ACHN (cell line): ENCODE results near the gene LSM4.
"Not testable (repeated sequence)": the region's sequence is repeated elsewhere in the genome, so short reads cannot be mapped to it uniquely, and the experiment has no call there.

ENCODE experiments used
- DNase-seq: peaks from one replicate; pipeline ENCODE4 v3.0.0-alpha.2; 2015
- in situ Hi-C: cut with HindIII; loops from 2 replicates; pipeline ENCODE4 v1.10.0; 2017; ENCODE audit warnings: low sequenced_read_pairs, low pct_ligation_motif_present, low pct_unique_long_range_greater_than_20kb

Gene LSM4

GRCh38 chr19:18322759-18323460, at the start of gene LSM4:
Gene LSM4 (minus strand): TSS chr19:18323076. CDS start chr19:18323020, 56 bp downstream.
- in situ Hi-C loops, result no loop called here

GRCh38 chr19:18368504-18369222, 45.8 kb upstream of the LSM4 start:
- in situ Hi-C loops, result no loop called here
- DNase-seq, result no peak

More at GRCh38 chr19:18322759-18323460, at the start of gene LSM4:
- peak; percentile 96 for DNase-seq

GRCh38 chr19:18366021-18366435, 43.2 kb upstream of the LSM4 start:
- in situ Hi-C loops, result no loop called here
- DNase-seq, result no peak

GRCh38 chr19:18364826-18365528, 42.1 kb upstream of the LSM4 start:
- peak; percentile 98 for DNase-seq
- in situ Hi-C loops, result no loop called here

GRCh38 chr19:18364277-18364825, 41.5 kb upstream of the LSM4 start:
- in situ Hi-C loops, DNase-seq: not testable (repeated sequence)

GRCh38 chr19:18363787-18364186, 40.9 kb upstream of the LSM4 start:
- in situ Hi-C loops, result no loop called here
- no peak for DNase-seq

GRCh38 chr19:18362934-18363542, 40.2 kb upstream of the LSM4 start:
- in situ Hi-C loops, result no loop called here
- no peak for DNase-seq

- DNase-seq, result no peak
- in situ Hi-C loops, result no loop called here
Measured at GRCh38 chr19:18361646-18362045, 38.8 kb upstream of the LSM4 start.

GRCh38 chr19:18357041-18357440, 34.2 kb upstream of the LSM4 start:
- in situ Hi-C loops, result no loop called here
- no peak for DNase-seq

GRCh38 chr19:18354743-18355142, 31.9 kb upstream of the LSM4 start:
- DNase-seq, in situ Hi-C loops: not testable (repeated sequence)

- in situ Hi-C loops, result no loop called here
Measured at GRCh38 chr19:18353378-18354005, 30.6 kb upstream of the LSM4 start.

GRCh38 chr19:18351544-18351943, 28.7 kb upstream of the LSM4 start:
- no peak for DNase-seq
- in situ Hi-C loops, result no loop called here

More at GRCh38 chr19:18353378-18354005, 30.6 kb upstream of the LSM4 start:
- no peak for DNase-seq

- in situ Hi-C loops, result no loop called here
- no peak for DNase-seq
Measured at GRCh38 chr19:18350490-18350889, 27.6 kb upstream of the LSM4 start.

GRCh38 chr19:18349524-18350128, 26.8 kb upstream of the LSM4 start:
- in situ Hi-C loops, result no loop called here
- peak; percentile 59 for DNase-seq

- in situ Hi-C loops, DNase-seq: not testable (repeated sequence)
Measured at GRCh38 chr19:18348818-18349339, 26.0 kb upstream of the LSM4 start.

GRCh38 chr19:18348171-18348570, 25.3 kb upstream of the LSM4 start:
- DNase-seq, result no peak
- in situ Hi-C loops, result no loop called here

- DNase-seq, result no peak
- in situ Hi-C loops, result no loop called here
Measured at GRCh38 chr19:18346091-18346490, 23.2 kb upstream of the LSM4 start.

GRCh38 chr19:18345296-18345695, 22.4 kb upstream of the LSM4 start:
- in situ Hi-C loops, result no loop called here
- DNase-seq, result no peak
